ENCODE measurements around the gene OR4E2.

Gene OR4E2

DNA sequence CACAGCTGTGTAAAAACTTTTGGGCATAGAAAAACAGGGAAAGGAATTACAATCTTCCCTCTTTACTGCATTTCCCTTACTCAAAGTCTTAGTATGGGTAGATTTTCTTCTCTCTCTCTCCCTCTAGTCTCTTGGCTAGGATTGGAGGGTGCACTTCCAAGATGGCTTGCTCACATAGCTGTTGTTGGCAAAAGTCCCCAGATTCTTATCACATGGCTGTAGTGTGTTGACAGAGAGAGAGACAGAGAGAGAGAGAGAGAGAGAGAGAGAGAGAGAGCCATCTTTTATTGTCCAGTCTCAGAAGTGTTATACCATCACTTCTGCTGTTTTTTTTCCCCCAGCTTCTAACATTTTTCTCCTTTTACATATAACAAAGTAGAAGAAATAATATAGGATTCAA lies 6.3 kb upstream of the OR4E2 start:
- Histone ChIP-seq H3K9me3 (ENCODE audit: low read length) (no peaks in the 10 kb centered on the region), H3K9me2 (ENCODE audit: low read depth, low read length) (no peaks in the 10 kb centered on the region), H3K36me3 (ENCODE audit: insufficient read depth, low read length) (no peaks in the 10 kb centered on the region), H4K20me1 (ENCODE audit: insufficient read depth, low read length) (no peaks in the 10 kb centered on the region), H2AFZ (ENCODE audit: low read length) (no peak overlapping the region), H3F3A (ENCODE audit: insufficient read depth, low read length) (no peaks in the 10 kb centered on the region), H3K79me2 (ENCODE audit: insufficient read depth, low read length) (no peaks in the 10 kb centered on the region), H3K4me2 (ENCODE audit: low read length) (no peak overlapping the region), H3K4me3 (ENCODE audit: low read depth, low read length, poor library complexity, severe bottlenecking) (no peak overlapping the region), H3K27me3 (ENCODE audit: insufficient read depth, low read length) (no peaks in the 10 kb centered on the region), H3K9ac (ENCODE audit: low read length) (no peak overlapping the region), H3K4me1 (ENCODE audit: insufficient read depth, low read length, severe bottlenecking) (no peaks in the 10 kb centered on the region), H3K27ac (ENCODE audit: low read depth, low read length, poor library complexity, severe bottlenecking) (no peak overlapping the region)
- no peak for TF ChIP-seq EZH2 (IDR thresholded peaks at IDR 0.05; ENCODE audit: borderline replicate concordance, low read length)
- TF ChIP-seq, protein P1, sequence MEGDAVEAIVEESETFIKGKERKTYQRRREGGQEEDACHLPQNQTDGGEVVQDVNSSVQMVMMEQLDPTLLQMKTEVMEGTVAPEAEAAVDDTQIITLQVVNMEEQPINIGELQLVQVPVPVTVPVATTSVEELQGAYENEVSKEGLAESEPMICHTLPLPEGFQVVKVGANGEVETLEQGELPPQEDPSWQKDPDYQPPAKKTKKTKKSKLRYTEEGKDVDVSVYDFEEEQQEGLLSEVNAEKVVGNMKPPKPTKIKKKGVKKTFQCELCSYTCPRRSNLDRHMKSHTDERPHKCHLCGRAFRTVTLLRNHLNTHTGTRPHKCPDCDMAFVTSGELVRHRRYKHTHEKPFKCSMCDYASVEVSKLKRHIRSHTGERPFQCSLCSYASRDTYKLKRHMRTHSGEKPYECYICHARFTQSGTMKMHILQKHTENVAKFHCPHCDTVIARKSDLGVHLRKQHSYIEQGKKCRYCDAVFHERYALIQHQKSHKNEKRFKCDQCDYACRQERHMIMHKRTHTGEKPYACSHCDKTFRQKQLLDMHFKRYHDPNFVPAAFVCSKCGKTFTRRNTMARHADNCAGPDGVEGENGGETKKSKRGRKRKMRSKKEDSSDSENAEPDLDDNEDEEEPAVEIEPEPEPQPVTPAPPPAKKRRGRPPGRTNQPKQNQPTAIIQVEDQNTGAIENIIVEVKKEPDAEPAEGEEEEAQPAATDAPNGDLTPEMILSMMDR (IDR thresholded peaks at IDR 0.05; ENCODE audit: low read length) = no peak

DNA sequence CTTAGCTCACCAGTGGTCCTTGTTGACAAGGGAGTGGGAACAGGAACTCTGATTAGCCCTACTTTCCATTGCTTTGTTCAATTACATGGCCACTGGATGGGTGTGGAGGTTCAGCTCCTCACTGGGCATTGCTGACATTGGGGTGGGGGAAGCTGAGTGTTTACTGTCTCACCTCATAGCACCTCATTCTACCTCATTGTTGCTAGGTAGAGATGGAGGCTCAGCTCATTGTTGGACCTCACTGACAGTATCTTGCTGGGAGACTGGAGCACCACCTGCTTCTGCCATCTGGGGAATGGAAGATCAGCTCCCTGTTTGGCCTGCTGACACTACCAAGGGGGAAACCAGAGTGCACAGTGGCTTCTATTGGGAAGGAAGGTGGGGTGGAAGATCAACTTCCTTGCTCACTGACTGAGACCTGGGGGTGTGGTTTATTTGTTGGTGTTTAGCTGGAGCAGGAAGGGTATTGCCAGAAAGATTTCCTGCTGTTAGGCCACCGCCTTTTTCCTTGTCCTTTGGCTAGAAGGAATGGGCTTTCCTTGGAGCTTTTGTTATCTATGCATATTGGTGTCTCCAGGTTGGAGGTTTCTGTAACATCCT lies 1.3 kb upstream of the OR4E2 start:
- Histone ChIP-seq H4K20me1 (ENCODE audit: insufficient read depth, low read length) (no peaks in the 10 kb centered on the region), H3K4me1 (ENCODE audit: insufficient read depth, low read length, severe bottlenecking) (no peaks in the 10 kb centered on the region), H3K4me3 (ENCODE audit: low read depth, low read length, poor library complexity, severe bottlenecking) (no peak overlapping the region), H3K9ac (ENCODE audit: low read length) (no peak overlapping the region), H2AFZ (ENCODE audit: low read length) (no peak overlapping the region), H3K4me2 (ENCODE audit: low read length) (no peak overlapping the region), H3K27me3 (ENCODE audit: insufficient read depth, low read length) (no peaks in the 10 kb centered on the region), H3F3A (ENCODE audit: insufficient read depth, low read length) (no peaks in the 10 kb centered on the region), H3K36me3 (ENCODE audit: insufficient read depth, low read length) (no peaks in the 10 kb centered on the region), H3K9me3 (ENCODE audit: low read length) (no peaks in the 10 kb centered on the region), H3K79me2 (ENCODE audit: insufficient read depth, low read length) (no peaks in the 10 kb centered on the region), H3K9me2 (ENCODE audit: low read depth, low read length) (no peaks in the 10 kb centered on the region), H3K27ac (ENCODE audit: low read depth, low read length, poor library complexity, severe bottlenecking) (no peak overlapping the region)
- TF ChIP-seq, protein P1 (IDR thresholded peaks at IDR 0.05; ENCODE audit: low read length) = no peak
- no peak for TF ChIP-seq EZH2 (IDR thresholded peaks at IDR 0.05; ENCODE audit: borderline replicate concordance, low read length)

DNA sequence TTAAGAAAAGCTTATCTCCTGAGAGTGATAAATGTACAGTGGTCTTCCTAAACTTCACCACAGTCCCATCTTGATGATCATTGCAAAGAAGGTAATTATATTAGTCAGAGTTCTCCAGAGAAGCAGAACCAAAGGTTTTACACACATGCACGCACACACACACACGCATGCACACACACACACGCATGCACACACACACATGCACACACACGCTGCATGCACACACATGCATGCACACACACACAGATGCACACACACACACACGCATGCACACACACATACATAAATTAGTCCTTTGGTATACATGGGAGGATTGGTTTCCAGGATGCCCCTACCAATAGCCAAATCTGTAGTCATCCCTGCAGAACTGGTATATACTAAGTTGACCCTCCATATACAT lies 580 bp downstream of the OR4E2 start:
- H3K4me1 ChIP-seq (ENCODE audit: insufficient read depth, low read length, severe bottlenecking) = no peaks in the 10 kb centered on the region
- H3K79me2 ChIP-seq (ENCODE audit: insufficient read depth, low read length) = no peaks in the 10 kb centered on the region
- no peaks in the 10 kb centered on the region for H3K36me3 ChIP-seq (ENCODE audit: insufficient read depth, low read length)
- H3K27ac ChIP-seq (ENCODE audit: low read depth, low read length, poor library complexity, severe bottlenecking) = no peak overlapping the region
- H2AFZ ChIP-seq (ENCODE audit: low read length) = no peak overlapping the region
- H3K9ac ChIP-seq (ENCODE audit: low read length) = no peak overlapping the region
- no peaks in the 10 kb centered on the region for H3K27me3 ChIP-seq (ENCODE audit: insufficient read depth, low read length)
- H3K9me2 ChIP-seq (ENCODE audit: low read depth, low read length) = no peaks in the 10 kb centered on the region
- H3K9me3 ChIP-seq (ENCODE audit: low read length) = no peaks in the 10 kb centered on the region
- H3F3A ChIP-seq (ENCODE audit: insufficient read depth, low read length) = no peaks in the 10 kb centered on the region
- no peak overlapping the region for H3K4me2 ChIP-seq (ENCODE audit: low read length)
- H4K20me1 ChIP-seq (ENCODE audit: insufficient read depth, low read length) = no peaks in the 10 kb centered on the region
- no peak overlapping the region for H3K4me3 ChIP-seq (ENCODE audit: low read depth, low read length, poor library complexity, severe bottlenecking)
- no peak for TF ChIP-seq EZH2 (IDR thresholded peaks at IDR 0.05; ENCODE audit: borderline replicate concordance, low read length)
- TF ChIP-seq, protein P1 (IDR thresholded peaks at IDR 0.05; ENCODE audit: low read length) = no peak
